ENCODE data around the gene DLG2.

The DLG2 gene

DNA sequence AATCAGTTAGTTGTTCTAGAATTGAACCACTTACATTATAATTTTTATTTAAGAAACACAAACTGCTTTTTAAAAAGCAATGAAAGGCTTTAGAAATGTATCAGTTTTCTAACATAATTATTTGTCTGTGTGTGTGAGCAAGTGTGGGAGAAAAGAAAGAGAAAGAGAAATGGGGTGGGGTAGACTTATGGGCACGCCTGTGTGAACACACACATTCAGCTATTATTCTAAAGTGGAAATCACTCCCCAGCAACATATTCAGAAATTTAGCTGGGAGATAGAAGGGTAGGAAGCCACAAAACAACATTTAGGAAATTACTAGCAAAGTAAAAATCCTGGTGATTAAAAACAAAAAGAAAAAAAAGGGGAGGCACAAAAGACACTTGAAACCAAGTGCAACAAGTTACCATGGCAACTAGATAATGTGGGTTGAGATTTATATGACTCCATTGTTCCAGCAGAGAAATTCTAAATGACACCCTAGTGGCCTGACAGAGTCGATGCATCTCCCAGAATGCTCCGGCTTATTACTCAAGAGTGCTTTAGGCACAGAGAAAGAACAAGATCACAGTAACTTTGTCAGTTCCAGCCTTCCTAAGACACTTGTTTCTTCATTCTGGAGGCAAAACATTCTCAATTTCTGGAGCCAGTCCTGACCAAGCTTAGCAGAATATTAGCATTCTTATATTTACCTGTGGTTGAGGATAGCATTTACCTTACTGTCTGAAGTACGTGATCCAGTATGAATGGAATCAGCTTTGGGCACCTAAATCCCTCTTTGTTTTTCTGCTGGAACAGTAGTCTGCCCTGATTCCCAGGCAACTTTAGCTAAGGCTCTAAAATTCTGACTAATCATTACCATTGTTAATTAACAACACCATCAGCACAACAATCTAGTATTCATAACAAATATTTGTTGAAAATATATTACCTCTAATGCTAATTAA is 444.4 kb downstream of the DLG2 start:
- no peak overlapping the region for H3K4me3 ChIP-seq (ENCODE audit: low read depth, low read length)
- TF ChIP-seq, protein P1, sequence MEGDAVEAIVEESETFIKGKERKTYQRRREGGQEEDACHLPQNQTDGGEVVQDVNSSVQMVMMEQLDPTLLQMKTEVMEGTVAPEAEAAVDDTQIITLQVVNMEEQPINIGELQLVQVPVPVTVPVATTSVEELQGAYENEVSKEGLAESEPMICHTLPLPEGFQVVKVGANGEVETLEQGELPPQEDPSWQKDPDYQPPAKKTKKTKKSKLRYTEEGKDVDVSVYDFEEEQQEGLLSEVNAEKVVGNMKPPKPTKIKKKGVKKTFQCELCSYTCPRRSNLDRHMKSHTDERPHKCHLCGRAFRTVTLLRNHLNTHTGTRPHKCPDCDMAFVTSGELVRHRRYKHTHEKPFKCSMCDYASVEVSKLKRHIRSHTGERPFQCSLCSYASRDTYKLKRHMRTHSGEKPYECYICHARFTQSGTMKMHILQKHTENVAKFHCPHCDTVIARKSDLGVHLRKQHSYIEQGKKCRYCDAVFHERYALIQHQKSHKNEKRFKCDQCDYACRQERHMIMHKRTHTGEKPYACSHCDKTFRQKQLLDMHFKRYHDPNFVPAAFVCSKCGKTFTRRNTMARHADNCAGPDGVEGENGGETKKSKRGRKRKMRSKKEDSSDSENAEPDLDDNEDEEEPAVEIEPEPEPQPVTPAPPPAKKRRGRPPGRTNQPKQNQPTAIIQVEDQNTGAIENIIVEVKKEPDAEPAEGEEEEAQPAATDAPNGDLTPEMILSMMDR (IDR thresholded peaks at IDR 0.05; ENCODE audit: low read depth, low read length) = no peak

DNA sequence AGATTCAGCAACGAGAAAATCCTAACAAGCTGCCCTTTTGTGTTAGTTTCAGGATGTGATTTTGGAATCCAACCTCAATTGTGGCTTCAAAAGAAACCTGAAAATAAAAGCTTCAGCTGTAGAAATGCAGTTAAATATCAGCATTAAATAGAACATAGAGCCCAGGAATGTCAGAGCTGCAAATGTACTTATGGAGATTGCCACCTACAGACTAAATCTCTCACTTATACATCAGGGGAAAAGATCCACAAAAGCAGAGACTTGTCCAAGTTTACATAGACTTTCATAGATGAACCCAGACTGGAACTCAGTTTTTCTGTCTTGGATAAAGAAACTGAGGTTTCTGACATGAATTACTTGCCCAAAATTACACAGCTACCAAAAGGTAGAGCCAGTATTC is 446.6 kb downstream of the DLG2 start:
- TF ChIP-seq, protein P1 (IDR thresholded peaks at IDR 0.05; ENCODE audit: low read depth, low read length) = no peak
- no peak overlapping the region for H3K4me3 ChIP-seq (ENCODE audit: low read depth, low read length)

DNA sequence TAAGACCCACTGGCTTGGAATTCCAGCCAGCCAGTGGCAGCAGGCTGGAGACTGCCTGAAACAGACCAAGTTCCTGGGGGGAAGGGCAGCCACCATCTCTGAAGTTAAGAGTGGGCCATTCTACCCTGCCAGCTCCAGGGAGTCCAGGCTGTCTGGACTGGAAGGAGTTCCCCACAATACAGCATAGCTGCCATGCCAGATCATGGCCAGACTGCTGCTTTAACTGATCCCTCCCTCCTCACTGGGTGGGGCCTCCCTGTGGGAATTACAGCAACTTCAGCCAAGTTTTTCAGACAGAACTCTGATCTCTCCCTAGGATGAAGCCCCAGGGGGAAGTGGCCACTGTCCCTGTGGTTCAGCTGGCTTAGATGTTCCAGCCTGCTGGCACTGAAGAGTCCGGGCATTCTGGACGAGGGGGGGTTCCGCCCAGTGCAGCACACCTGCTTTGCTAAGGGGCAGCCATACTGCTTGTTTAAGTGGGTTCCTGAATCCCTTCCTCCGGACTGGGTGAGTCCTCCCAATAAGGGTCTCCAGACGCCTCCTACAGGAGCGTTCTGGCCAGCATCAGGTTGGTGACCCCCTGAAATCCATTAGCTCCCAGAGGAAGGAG is 455.4 kb downstream of the DLG2 start:
- no peak overlapping the region for H3K4me3 ChIP-seq (ENCODE audit: low read depth, low read length)
- TF ChIP-seq, protein P1 (IDR thresholded peaks at IDR 0.05; ENCODE audit: low read depth, low read length) = no peak

DNA sequence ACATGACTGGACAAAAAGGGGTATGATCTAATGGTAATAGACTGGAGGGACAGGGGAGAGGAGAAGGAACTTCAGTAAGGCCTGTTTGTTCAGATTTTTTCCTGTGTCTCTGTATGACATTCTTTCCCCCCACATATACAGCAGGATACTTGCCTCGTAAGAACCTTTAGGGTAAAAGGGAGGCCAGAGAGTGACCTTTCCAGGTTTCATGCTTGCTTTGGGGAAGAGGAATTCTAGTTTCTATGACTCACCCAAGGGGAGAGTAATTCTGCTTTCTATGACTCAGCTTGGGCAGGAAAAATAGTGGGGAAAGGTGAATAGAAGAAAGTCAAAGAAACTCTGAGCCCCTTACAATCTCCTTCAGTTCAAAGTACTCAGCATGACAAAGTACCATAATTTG is 457.0 kb downstream of the DLG2 start:
- H3K4me3 ChIP-seq (ENCODE audit: low read depth, low read length) = no peak overlapping the region
- TF ChIP-seq, protein P1 (IDR thresholded peaks at IDR 0.05; ENCODE audit: low read depth, low read length) = no peak

DNA sequence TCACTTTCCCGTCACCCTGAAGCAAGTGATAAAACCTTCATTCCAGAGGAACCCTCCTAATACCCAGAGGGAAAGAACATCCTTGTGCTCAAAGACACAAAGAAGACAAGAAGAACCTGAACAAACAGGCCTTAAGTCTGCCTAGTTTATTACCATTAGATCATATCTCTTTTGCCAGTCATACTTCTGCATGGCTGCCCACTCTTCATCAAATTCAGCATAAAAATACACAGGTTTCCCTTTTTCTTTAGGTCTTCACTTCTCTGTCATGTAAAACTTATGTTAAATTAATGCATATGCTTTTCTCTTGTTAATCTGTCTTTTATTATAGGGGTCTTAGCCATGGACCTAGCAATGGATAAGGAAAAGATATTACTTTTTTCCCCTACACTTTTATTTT is 459.7 kb downstream of the DLG2 start:
- TF ChIP-seq, protein P1 (IDR thresholded peaks at IDR 0.05; ENCODE audit: low read depth, low read length) = no peak
- H3K4me3 ChIP-seq (ENCODE audit: low read depth, low read length) = no peak overlapping the region

DNA sequence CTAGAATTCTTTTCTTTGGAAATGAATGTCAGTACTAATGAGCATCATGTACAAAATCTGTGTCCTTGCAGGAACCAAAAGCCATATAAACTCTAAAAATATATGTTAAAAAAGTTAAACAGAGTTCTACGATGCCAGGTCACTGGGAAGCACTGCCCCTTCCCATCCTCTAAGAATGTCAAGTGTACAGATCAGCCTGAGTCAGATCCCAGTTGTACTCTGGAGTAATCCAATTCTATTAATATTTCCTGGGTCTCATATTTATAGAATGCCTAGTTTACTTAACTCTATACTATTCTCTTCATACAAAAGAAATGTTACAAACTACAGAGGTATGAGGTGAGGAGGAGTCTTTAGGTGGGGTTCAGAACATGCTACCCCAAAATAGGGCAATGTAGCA is 460.1 kb downstream of the DLG2 start:
- H3K4me3 ChIP-seq (ENCODE audit: low read depth, low read length) = no peak overlapping the region
- TF ChIP-seq, protein P1 (IDR thresholded peaks at IDR 0.05; ENCODE audit: low read depth, low read length) = no peak

DNA sequence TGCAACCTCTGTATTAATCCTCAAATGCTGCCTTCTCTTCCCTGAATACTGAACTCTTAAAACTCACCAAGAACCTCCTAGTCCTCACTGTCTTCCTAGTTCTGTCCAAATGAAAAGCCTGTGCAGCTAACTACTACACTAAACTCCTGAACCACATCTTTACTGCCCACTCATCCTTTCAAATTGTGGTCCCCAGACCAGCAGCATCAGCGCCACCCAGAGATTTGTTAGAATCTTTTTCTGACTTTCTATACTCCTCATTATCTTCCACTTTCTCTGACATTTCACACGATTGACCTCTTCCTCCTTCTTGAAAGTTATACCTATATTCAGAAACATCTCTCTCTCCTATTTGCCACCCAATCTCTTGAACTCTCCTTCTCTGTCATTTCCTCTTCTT is 461.3 kb downstream of the DLG2 start:
- TF ChIP-seq, protein P1 (IDR thresholded peaks at IDR 0.05; ENCODE audit: low read depth, low read length) = no peak

More for the DNA sequence above, 461.3 kb downstream of the DLG2 start:
- H3K4me3 ChIP-seq (ENCODE audit: low read depth, low read length) = no peak overlapping the region

Measured in WI38 (cell line).